Right lobe of liver (tissue), 4 donors: Measurements from ENCODE around the gene EPHA6.

Source experiments
- CTCF ChIP-seq, 4 donors: fragments of 200-600 bp in 3 of 4; fragments of 450-650 bp in 1 of 4; IDR thresholded peaks; one replicate each; pipeline versions ENCODE4 v1.5.1 to v1.8.0; 2016 to 2022; ENCODE audit warnings: antibody characterized with exemption in 4 of 4, mild to moderate bottlenecking in 2 of 4
- POLR2A ChIP-seq: fragments of 450-650 bp; IDR thresholded peaks from one replicate; pipeline ENCODE4 v1.6.1; 2017; ENCODE audit warnings: antibody characterized with exemption, mild to moderate bottlenecking
- donor health status: DM: no; HTN: no; CAD: no.
- donor health status: DM: no; HTN: no; CAD: no.
- donor health status: DM: no; HTN: yes; CAD: no.

GRCh38 chr3:97347780-97348179 is 533.4 kb downstream of the EPHA6 start:
- TF ChIP-seq CTCF (IDR thresholded peaks at IDR 0.05) (no peak), POLR2A (no peak)
